ENCODE results near the gene RNF225.

Gene RNF225

GRCh38 chr19:58353717-58354477 lies 41.6 kb upstream of the RNF225 start:
- Histone ChIP-seq H3K9ac (ENCODE audit: low read length) (no peak overlapping the region), H3K27ac (ENCODE audit: low read depth, low read length, poor library complexity, severe bottlenecking) (no peak overlapping the region), H3K79me2 (ENCODE audit: insufficient read depth, low read length) (no peaks in the 10 kb centered on the region), H3K4me1 (ENCODE audit: insufficient read depth, low read length, severe bottlenecking) (peaks cover 6% of the 10 kb centered on the region), H3K4me3 (ENCODE audit: low read depth, low read length, poor library complexity, severe bottlenecking) (no peak overlapping the region), H3K4me2 (ENCODE audit: low read length) (no peak overlapping the region), H2AFZ (ENCODE audit: low read length) (no peak overlapping the region), H3K27me3 (ENCODE audit: insufficient read depth, low read length) (no peaks in the 10 kb centered on the region), H3K36me3 (ENCODE audit: insufficient read depth, low read length) (no peaks in the 10 kb centered on the region), H3K9me3 (ENCODE audit: low read length) (no peaks in the 10 kb centered on the region), H4K20me1 (ENCODE audit: insufficient read depth, low read length) (no peaks in the 10 kb centered on the region), H3F3A (ENCODE audit: insufficient read depth, low read length) (no peaks in the 10 kb centered on the region), H3K9me2 (ENCODE audit: low read depth, low read length) (no peaks in the 10 kb centered on the region)
- TF ChIP-seq CTCF (IDR thresholded peaks at IDR 0.05; ENCODE audit: low read length) (no peak), EZH2 (IDR thresholded peaks at IDR 0.05; ENCODE audit: borderline replicate concordance, low read length) (no peak)

GRCh38 chr19:58354478-58355030 lies 40.9 kb upstream of the RNF225 start:
- Histone ChIP-seq H3K4me1 (ENCODE audit: insufficient read depth, low read length, severe bottlenecking) (no peaks in the 10 kb centered on the region), H3K4me3 (ENCODE audit: low read depth, low read length, poor library complexity, severe bottlenecking) (no peak overlapping the region), H4K20me1 (ENCODE audit: insufficient read depth, low read length) (no peaks in the 10 kb centered on the region), H2AFZ (ENCODE audit: low read length) (no peak overlapping the region), H3K27me3 (ENCODE audit: insufficient read depth, low read length) (no peaks in the 10 kb centered on the region), H3K27ac (ENCODE audit: low read depth, low read length, poor library complexity, severe bottlenecking) (no peak overlapping the region), H3K9me2 (ENCODE audit: low read depth, low read length) (no peaks in the 10 kb centered on the region), H3F3A (ENCODE audit: insufficient read depth, low read length) (no peaks in the 10 kb centered on the region), H3K36me3 (ENCODE audit: insufficient read depth, low read length) (no peaks in the 10 kb centered on the region), H3K9me3 (ENCODE audit: low read length) (no peaks in the 10 kb centered on the region), H3K9ac (ENCODE audit: low read length) (no peak overlapping the region), H3K79me2 (ENCODE audit: insufficient read depth, low read length) (no peaks in the 10 kb centered on the region), H3K4me2 (ENCODE audit: low read length) (no peak overlapping the region)
- TF ChIP-seq EZH2 (IDR thresholded peaks at IDR 0.05; ENCODE audit: borderline replicate concordance, low read length) (no peak), CTCF (IDR thresholded peaks at IDR 0.05; ENCODE audit: low read length) (no peak)

GRCh38 chr19:58355215-58355796 lies 40.1 kb upstream of the RNF225 start:
- TF ChIP-seq CTCF (IDR thresholded peaks at IDR 0.05; ENCODE audit: low read length) (no peak), EZH2 (IDR thresholded peaks at IDR 0.05; ENCODE audit: borderline replicate concordance, low read length) (no peak)
- no peaks in the 10 kb centered on the region for H3K79me2 ChIP-seq (ENCODE audit: insufficient read depth, low read length)
- no peaks in the 10 kb centered on the region for H3K27me3 ChIP-seq (ENCODE audit: insufficient read depth, low read length)
- no peaks in the 10 kb centered on the region for H3K36me3 ChIP-seq (ENCODE audit: insufficient read depth, low read length)
- H3K9me2 ChIP-seq (ENCODE audit: low read depth, low read length) = no peaks in the 10 kb centered on the region
- no peaks in the 10 kb centered on the region for H4K20me1 ChIP-seq (ENCODE audit: insufficient read depth, low read length)
- no peak overlapping the region for H3K4me2 ChIP-seq (ENCODE audit: low read length)
- H3K4me3 ChIP-seq (ENCODE audit: low read depth, low read length, poor library complexity, severe bottlenecking) = no peak overlapping the region
- no peaks in the 10 kb centered on the region for H3K4me1 ChIP-seq (ENCODE audit: insufficient read depth, low read length, severe bottlenecking)
- H3K9ac ChIP-seq (ENCODE audit: low read length) = no peak overlapping the region
- no peaks in the 10 kb centered on the region for H3F3A ChIP-seq (ENCODE audit: insufficient read depth, low read length)
- H3K27ac ChIP-seq (ENCODE audit: low read depth, low read length, poor library complexity, severe bottlenecking) = no peak overlapping the region
- no peaks in the 10 kb centered on the region for H3K9me3 ChIP-seq (ENCODE audit: low read length)
- H2AFZ ChIP-seq (ENCODE audit: low read length) = no peak overlapping the region
